HepG2 (cell line): ENCODE measurements around the gene HNRNPA2B1. TPM values are rescaled to one million over a fixed set of nuclear protein-coding genes. Genes with fewer than 3 reads are reported as not detected.

Experiments
- CCDC6 ChIP-seq: sonication (generic); formaldehyde crosslinking; IDR thresholded peaks from 2 replicates; pipeline ENCODE4 v1.8.1; 2022; ENCODE audit warnings: mild to moderate bottlenecking, missing genetic modification reagents, moderate library complexity
- CHCHD3 ChIP-seq: sonication (generic); formaldehyde crosslinking; IDR thresholded peaks from 2 replicates; pipeline ENCODE4 v1.8.0; 2022; ENCODE audit warnings: mild to moderate bottlenecking, missing genetic modification reagents, moderate library complexity
- CREM ChIP-seq, 2 experiments: sonication (generic) in 1 of 2; formaldehyde crosslinking in 1 of 2; IDR thresholded peaks; 2 replicates each; pipeline versions ENCODE4 v1.4.0 to v1.6.1; 2016 to 2020; ENCODE audit warnings: antibody characterized with exemption in 1 of 2, mild to moderate bottlenecking in 1 of 2, missing genetic modification reagents in 1 of 2
- DPF2 ChIP-seq: sonication (generic); formaldehyde crosslinking; IDR thresholded peaks from 2 replicates; pipeline ENCODE4 v1.4.0; 2020; ENCODE audit warnings: mild to moderate bottlenecking, low read depth, missing genetic modification reagents, borderline replicate concordance
- HOMEZ ChIP-seq: IDR thresholded peaks from 2 replicates; pipeline ENCODE4 v1.6.1; 2016; ENCODE audit warnings: low read depth
- MEF2D ChIP-seq: sonication (generic); formaldehyde crosslinking; IDR thresholded peaks from 2 replicates; pipeline ENCODE4 v1.5.1; 2020; ENCODE audit warnings: mild to moderate bottlenecking, missing genetic modification reagents
- NCOA5 ChIP-seq: sonication (generic); formaldehyde crosslinking; IDR thresholded peaks from 2 replicates; pipeline ENCODE4 v1.4.0; 2020; ENCODE audit warnings: missing genetic modification reagents
- POLR2AphosphoS5 ChIP-seq: IDR thresholded peaks from 2 replicates; pipeline ENCODE4 v1.6.1; 2012; ENCODE audit warnings: low read depth, low read length
- POLR2G ChIP-seq: fragments of 200-400 bp; formaldehyde crosslinking; IDR thresholded peaks from 2 replicates; pipeline ENCODE4 v1.6.1; 2018; ENCODE audit warnings: mild to moderate bottlenecking, low read depth, low read length, moderate library complexity
- PRMT3 ChIP-seq: sonication (generic); formaldehyde crosslinking; IDR thresholded peaks from 2 replicates; pipeline ENCODE4 v1.8.1; 2022; ENCODE audit warnings: low read depth, mild to moderate bottlenecking, moderate library complexity, missing genetic modification reagents, borderline replicate concordance
- ZBTB2 ChIP-seq: sonication (generic); formaldehyde crosslinking; IDR thresholded peaks from 2 replicates; pipeline ENCODE4 v1.8.0; 2022; ENCODE audit warnings: low read depth, missing genetic modification reagents
- ZC3H4 ChIP-seq: sonication (generic); formaldehyde crosslinking; IDR thresholded peaks from 2 replicates; pipeline ENCODE4 v1.4.0; 2020; ENCODE audit warnings: missing genetic modification reagents, borderline replicate concordance
- ZHX2 ChIP-seq, 2 experiments: sonication (generic) in 1 of 2; formaldehyde crosslinking in 1 of 2; IDR thresholded peaks; 2 replicates each; pipeline versions ENCODE4 v1.6.1 to v1.9.0; 2014 to 2022; ENCODE audit warnings: antibody characterized with exemption in 1 of 2, borderline replicate concordance in 1 of 2, inconsistent platforms in 1 of 2, low read depth in 1 of 2, missing genetic modification reagents in 1 of 2
- ZNF232 ChIP-seq: sonication (generic); formaldehyde crosslinking; IDR thresholded peaks from 2 replicates; pipeline ENCODE4 v1.4.0; 2020; ENCODE audit warnings: missing genetic modification reagents, borderline replicate concordance
- ZNF879 ChIP-seq: sonication (generic); formaldehyde crosslinking; IDR thresholded peaks from 2 replicates; pipeline ENCODE4 v1.8.1; 2023; ENCODE audit warnings: missing genetic modification reagents
- polyA plus RNA-seq, 8 experiments: library from polyadenylated mRNA; depleted of rRNA in 3 of 8; stranded (reverse) in 7 of 8; unstranded in 1 of 8; fragments of >200 nt; fragmentation: Illumina TruSeq in 4 of 8; extraction: Trizol in 4 of 8; gene quantifications; 2 replicates each; pipeline versions ENCODE4 v1.2.1 to v1.2.3, GENCODE V29; 2011 to 2016; ENCODE audit warnings: low read depth in 4 of 8, missing spikeins in 1 of 8, mixed read lengths in 1 of 8; ENCODE audit not compliant: insufficient read depth in 1 of 8
- total RNA-seq, 5 experiments: library from RNA; depleted of rRNA; stranded (reverse); fragments of >200 nt; fragmentation: Illumina TruSeq; extraction: Trizol; gene quantifications; 2 replicates each; pipeline ENCODE4 v1.2.3, GENCODE V29; 2016; ENCODE audit warnings: low read depth in 1 of 5
- TF ChIP-seq, protein P1 (sequence below): sonication (generic); formaldehyde crosslinking; IDR thresholded peaks from 2 replicates; pipeline ENCODE4 v1.4.0; 2020; ENCODE audit warnings: missing genetic modification reagents
- TF ChIP-seq, protein P2 (sequence below): sonication (generic); formaldehyde crosslinking; IDR thresholded peaks from 2 replicates; pipeline ENCODE4 v1.8.0; 2022; ENCODE audit warnings: mild to moderate bottlenecking, missing genetic modification reagents, moderate library complexity

Gene HNRNPA2B1
- total and polyA plus RNA-seq, 2 of the 13 experiments (the other 11 are each of a cell fraction or from before 2014, with no cell fraction given), result 193 to 412 TPM

GRCh38 chr7:26187380-26188205 lies 13.0 kb downstream of the HNRNPA2B1 start (continued):
- TF ChIP-seq, protein P1, sequence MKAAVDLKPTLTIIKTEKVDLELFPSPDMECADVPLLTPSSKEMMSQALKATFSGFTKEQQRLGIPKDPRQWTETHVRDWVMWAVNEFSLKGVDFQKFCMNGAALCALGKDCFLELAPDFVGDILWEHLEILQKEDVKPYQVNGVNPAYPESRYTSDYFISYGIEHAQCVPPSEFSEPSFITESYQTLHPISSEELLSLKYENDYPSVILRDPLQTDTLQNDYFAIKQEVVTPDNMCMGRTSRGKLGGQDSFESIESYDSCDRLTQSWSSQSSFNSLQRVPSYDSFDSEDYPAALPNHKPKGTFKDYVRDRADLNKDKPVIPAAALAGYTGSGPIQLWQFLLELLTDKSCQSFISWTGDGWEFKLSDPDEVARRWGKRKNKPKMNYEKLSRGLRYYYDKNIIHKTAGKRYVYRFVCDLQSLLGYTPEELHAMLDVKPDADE, result no peak
- no peak for TF ChIP-seq ZHX2 (IDR thresholded peaks at IDR 0.05; ENCODE audit: low read depth)
- TF ChIP-seq ZHX2 (CRISPR knock-in tag; IDR thresholded peaks at IDR 0.05; ENCODE audit: borderline replicate concordance), result no peak
- no peak for TF ChIP-seq ZNF879
- no peak for TF ChIP-seq DPF2 (CRISPR knock-in tag)
- TF ChIP-seq ZNF232, result no peak
- TF ChIP-seq POLR2G, result peak; percentile 78
- TF ChIP-seq CCDC6 (CRISPR knock-in tag), result 0 out of 2 replicates have a peak, but pooled peaks have one; percentile 26
- no peak for TF ChIP-seq HOMEZ (CRISPR knock-in tag)
- TF ChIP-seq CREM (IDR thresholded peaks at IDR 0.05), result no peak
- TF ChIP-seq CREM (CRISPR knock-in tag; IDR thresholded peaks at IDR 0.05), result no peak
- peak; percentile 29 for TF ChIP-seq POLR2AphosphoS5
- TF ChIP-seq ZBTB2 (CRISPR knock-in tag), result no peak
- no peak for TF ChIP-seq NCOA5 (CRISPR knock-in tag)
- no peak for TF ChIP-seq CHCHD3 (CRISPR knock-in tag)
- TF ChIP-seq MEF2D (CRISPR knock-in tag), result no peak
- TF ChIP-seq PRMT3 (CRISPR knock-in tag), result no peak
- TF ChIP-seq, protein P2, sequence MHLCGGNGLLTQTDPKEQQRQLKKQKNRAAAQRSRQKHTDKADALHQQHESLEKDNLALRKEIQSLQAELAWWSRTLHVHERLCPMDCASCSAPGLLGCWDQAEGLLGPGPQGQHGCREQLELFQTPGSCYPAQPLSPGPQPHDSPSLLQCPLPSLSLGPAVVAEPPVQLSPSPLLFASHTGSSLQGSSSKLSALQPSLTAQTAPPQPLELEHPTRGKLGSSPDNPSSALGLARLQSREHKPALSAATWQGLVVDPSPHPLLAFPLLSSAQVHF (CRISPR knock-in tag), result no peak
- TF ChIP-seq ZC3H4 (CRISPR knock-in tag), result peak; percentile 37; the same call in 1 of the 2 replicates
